ENCODE data around the gene TMEM232. TPM values are rescaled to one million over a fixed set of nuclear protein-coding genes. Genes with fewer than 3 reads are reported as not detected.

Gene TMEM232
- total and polyA plus RNA-seq, 12 donors = 0.26 to 4.4 (median 3.2) TPM

GRCh38 chr5:110397281-110397680 lies 329.2 kb downstream of the TMEM232 start:
- Histone ChIP-seq H3K9me3 (peaks cover 0 to 2% (median 0%) of the 10 kb centered on the region in 11 donors), H3K27me3 (no peaks in the 10 kb centered on the region), H3K4me1 (no peaks in the 10 kb centered on the region), H3K36me3 (no peaks in the 10 kb centered on the region), H3K27ac (no peak overlapping the region), H3K4me3 (no peak overlapping the region)
- ATAC-seq (no peak), DNase-seq (no peak)
- TF ChIP-seq CTCF (IDR thresholded peaks at IDR 0.05) = no peak
- WGBS, 2 donors = 90 to 92% methylated on average over 1 of the region's 1 CpG
- intact Hi-C loops (cut with DNase I) = no loop called here

- Histone ChIP-seq H3K4me3 (no peak overlapping the region), H3K36me3 (no peaks in the 10 kb centered on the region), H3K27me3 (no peaks in the 10 kb centered on the region), H3K27ac (no peak overlapping the region), H3K4me1 (peaks cover 0 to 6% (median 0%) of the 10 kb centered on the region in 9 donors), H3K9me3 (no peaks in the 10 kb centered on the region)
- no peak for TF ChIP-seq CTCF (IDR thresholded peaks at IDR 0.05)
- ATAC-seq = peak in 1 of 8 donors; percentile 33
- DNase-seq = no peak
- intact Hi-C loops (cut with DNase I) = no loop called here
Observed at GRCh38 chr5:110386782-110387181, 339.7 kb downstream of the TMEM232 start.

GRCh38 chr5:110383231-110383630 lies 343.2 kb downstream of the TMEM232 start:
- DNase-seq (no peak), ATAC-seq (no peak)
- H3K9me3 ChIP-seq = no peaks in the 10 kb centered on the region
- TF ChIP-seq CTCF (IDR thresholded peaks at IDR 0.05) = no peak
- no peak overlapping the region for H3K4me3 ChIP-seq
- intact Hi-C loops (cut with DNase I) = no loop called here
- H3K27me3 ChIP-seq = no peaks in the 10 kb centered on the region
- H3K4me1 ChIP-seq = peaks cover 0 to 6% (median 0%) of the 10 kb centered on the region in 9 donors
- H3K27ac ChIP-seq = no peak overlapping the region
- H3K36me3 ChIP-seq = no peaks in the 10 kb centered on the region

GRCh38 chr5:110377943-110378342 lies 348.5 kb downstream of the TMEM232 start:
- TF ChIP-seq CTCF (IDR thresholded peaks at IDR 0.05) = no peak
- H3K27me3 ChIP-seq = no peaks in the 10 kb centered on the region
- H3K4me1 ChIP-seq = no peaks in the 10 kb centered on the region
- H3K36me3 ChIP-seq = no peaks in the 10 kb centered on the region
- no peak overlapping the region for H3K4me3 ChIP-seq
- DNase-seq = no peak
- WGBS, 2 donors = 26 to 30% methylated on average over 1 of the region's 1 CpG
- intact Hi-C loops (cut with DNase I) = no loop called here
- peak in 1 of 8 donors; percentile 29 for ATAC-seq
- no peak overlapping the region for H3K27ac ChIP-seq
- H3K9me3 ChIP-seq = no peaks in the 10 kb centered on the region

GRCh38 chr5:110377361-110377760 lies 349.1 kb downstream of the TMEM232 start:
- Histone ChIP-seq H3K36me3 (no peaks in the 10 kb centered on the region), H3K27me3 (no peaks in the 10 kb centered on the region), H3K27ac (no peak overlapping the region), H3K4me1 (no peaks in the 10 kb centered on the region), H3K9me3 (no peaks in the 10 kb centered on the region), H3K4me3 (no peak overlapping the region)
- TF ChIP-seq CTCF (IDR thresholded peaks at IDR 0.05) = no peak
- DNase-seq (no peak), ATAC-seq (no peak)
- 81 to 82% methylated on average over 2 of the region's 2 CpGs for WGBS, 2 donors
- intact Hi-C loops (cut with DNase I) = no loop called here
